ENCODE results near the gene SNHG17. TPM values are rescaled to one million over a fixed set of nuclear protein-coding genes. Genes with fewer than 3 reads are reported as not detected.

SNHG17 gene
- total RNA-seq, 2 donors from 2014 or later, result 36.7 to 45.9 TPM

DNA sequence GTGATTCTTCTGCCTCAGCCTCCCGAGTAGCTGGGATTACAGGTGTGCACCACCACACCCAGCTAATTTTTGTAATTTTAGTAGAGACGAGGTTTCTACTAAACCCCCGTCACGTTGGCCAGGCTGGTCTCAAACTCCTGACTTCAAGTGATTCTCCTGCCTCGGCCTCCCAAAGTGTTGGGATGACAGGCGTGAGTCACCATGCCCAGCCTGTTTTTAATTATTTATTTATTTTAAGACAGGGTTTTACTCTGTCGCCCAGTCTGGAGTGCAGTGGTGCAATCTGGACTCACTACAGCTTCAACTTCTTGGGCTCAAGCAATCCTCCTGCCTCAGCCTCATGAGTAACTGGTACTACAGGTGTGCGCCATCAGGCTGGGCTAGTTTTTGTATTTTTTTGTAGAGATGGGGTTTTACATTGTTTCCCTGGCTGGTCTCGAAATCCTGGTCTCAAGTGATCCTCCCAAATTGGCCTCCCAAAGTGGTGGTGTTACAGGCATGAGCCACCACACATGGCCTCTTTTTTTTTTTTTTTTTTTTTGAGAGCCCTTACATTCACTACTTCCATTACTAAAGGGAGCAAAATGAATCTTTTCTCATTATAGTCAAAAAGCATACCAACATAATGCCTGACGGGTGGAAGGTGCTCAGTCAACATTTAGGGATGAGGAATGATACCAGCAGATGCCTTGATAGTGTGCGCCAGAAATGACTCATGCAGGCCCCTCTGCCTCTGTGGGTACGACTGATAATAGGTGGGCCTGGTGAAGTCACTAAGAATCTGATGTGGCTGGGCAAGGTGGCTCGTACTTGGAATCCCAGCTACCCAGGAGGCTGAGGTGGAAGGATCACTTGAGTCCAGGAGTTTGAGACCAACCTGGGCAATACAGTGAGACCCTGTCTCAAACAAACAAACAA lies 19.7 kb upstream of the SNHG17 start:
- peak; percentile 28 for DNase-seq
- Histone ChIP-seq H3K27ac (ENCODE audit: low read depth, low read length) (no peak overlapping the region), H3K9ac (ENCODE audit: extremely low read depth, low read length, poor library complexity, severe bottlenecking) (no peak overlapping the region), H3K4me3 (ENCODE audit: low read length) (no peak overlapping the region), H3K27me3 (ENCODE audit: control insufficient read depth, insufficient read depth, low read length, poor library complexity, severe bottlenecking) (no peaks in the 10 kb centered on the region), H3K9me3 (ENCODE audit: control insufficient read depth, low read length) (no peaks in the 10 kb centered on the region), H3K36me3 (ENCODE audit: control insufficient read depth, insufficient read depth, low read length) (peaks cover 13% of the 10 kb centered on the region), H3K4me1 (ENCODE audit: control insufficient read depth, insufficient read depth, low read length) (no peaks in the 10 kb centered on the region)
- Mint-ChIP-seq H3K27me3 (ENCODE audit: insufficient read depth) (peaks cover 4% of the 10 kb centered on the region), H3K4me3 (no peak overlapping the region), H3K4me1 (peaks cover 5% of the 10 kb centered on the region), H3K9me3 (no peaks in the 10 kb centered on the region), H3K27ac (no peak overlapping the region), H3K36me3 (ENCODE audit: low read depth) (peaks cover 22% of the 10 kb centered on the region)
- 94 to 95% methylated on average over 10 to 13 of the region's 13 CpGs for WGBS, 2 experiments (ENCODE audit: insufficient coverage in 1 of 2, insufficient read length in 1 of 2)
- TF ChIP-seq, protein P1, sequence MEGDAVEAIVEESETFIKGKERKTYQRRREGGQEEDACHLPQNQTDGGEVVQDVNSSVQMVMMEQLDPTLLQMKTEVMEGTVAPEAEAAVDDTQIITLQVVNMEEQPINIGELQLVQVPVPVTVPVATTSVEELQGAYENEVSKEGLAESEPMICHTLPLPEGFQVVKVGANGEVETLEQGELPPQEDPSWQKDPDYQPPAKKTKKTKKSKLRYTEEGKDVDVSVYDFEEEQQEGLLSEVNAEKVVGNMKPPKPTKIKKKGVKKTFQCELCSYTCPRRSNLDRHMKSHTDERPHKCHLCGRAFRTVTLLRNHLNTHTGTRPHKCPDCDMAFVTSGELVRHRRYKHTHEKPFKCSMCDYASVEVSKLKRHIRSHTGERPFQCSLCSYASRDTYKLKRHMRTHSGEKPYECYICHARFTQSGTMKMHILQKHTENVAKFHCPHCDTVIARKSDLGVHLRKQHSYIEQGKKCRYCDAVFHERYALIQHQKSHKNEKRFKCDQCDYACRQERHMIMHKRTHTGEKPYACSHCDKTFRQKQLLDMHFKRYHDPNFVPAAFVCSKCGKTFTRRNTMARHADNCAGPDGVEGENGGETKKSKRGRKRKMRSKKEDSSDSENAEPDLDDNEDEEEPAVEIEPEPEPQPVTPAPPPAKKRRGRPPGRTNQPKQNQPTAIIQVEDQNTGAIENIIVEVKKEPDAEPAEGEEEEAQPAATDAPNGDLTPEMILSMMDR (conservative IDR thresholded peaks at IDR 0.05), result no peak

DNA sequence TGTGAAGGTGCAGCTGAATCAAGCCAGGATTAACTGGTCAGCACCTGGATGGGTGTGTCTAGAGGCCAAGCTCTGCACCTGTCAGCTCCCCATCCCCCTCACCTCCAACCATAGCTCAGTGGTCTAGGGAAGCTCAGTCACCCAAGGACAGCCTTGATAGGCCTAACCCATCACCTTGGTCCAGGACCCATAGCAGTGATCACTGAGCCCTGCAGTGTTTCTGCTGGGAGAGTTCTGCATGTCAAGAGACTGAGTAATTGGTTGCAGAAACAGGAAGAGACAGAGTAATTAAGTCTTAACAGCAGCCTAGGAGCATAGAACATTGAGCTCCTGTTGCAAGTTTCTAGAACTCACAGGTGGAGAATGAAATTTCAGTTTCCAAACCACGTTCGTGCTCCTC lies 18.8 kb upstream of the SNHG17 start:
- Mint-ChIP-seq H3K4me1 (peaks cover 5% of the 10 kb centered on the region), H3K27ac (no peak overlapping the region), H3K9me3 (no peaks in the 10 kb centered on the region), H3K27me3 (ENCODE audit: insufficient read depth) (peaks cover 4% of the 10 kb centered on the region), H3K36me3 (ENCODE audit: low read depth) (peaks cover 30% of the 10 kb centered on the region), H3K4me3 (no peak overlapping the region)
- no peak overlapping the region for H3K27ac ChIP-seq (ENCODE audit: low read depth, low read length)
- H3K9ac ChIP-seq (ENCODE audit: extremely low read depth, low read length, poor library complexity, severe bottlenecking), result no peak overlapping the region
- no peaks in the 10 kb centered on the region for H3K4me1 ChIP-seq (ENCODE audit: control insufficient read depth, insufficient read depth, low read length)
- peak; percentile 23 for DNase-seq
- WGBS, 2 experiments (ENCODE audit: insufficient coverage in 1 of 2, insufficient read length in 1 of 2), result 93 to 100% methylated on average over 2 of the region's 2 CpGs
- TF ChIP-seq, protein P1 (conservative IDR thresholded peaks at IDR 0.05), result no peak
- no peaks in the 10 kb centered on the region for H3K9me3 ChIP-seq (ENCODE audit: control insufficient read depth, low read length)
- H3K4me3 ChIP-seq (ENCODE audit: low read length), result no peak overlapping the region
- H3K36me3 ChIP-seq (ENCODE audit: control insufficient read depth, insufficient read depth, low read length), result peaks cover 19% of the 10 kb centered on the region
- no peaks in the 10 kb centered on the region for H3K27me3 ChIP-seq (ENCODE audit: control insufficient read depth, insufficient read depth, low read length, poor library complexity, severe bottlenecking)

DNA sequence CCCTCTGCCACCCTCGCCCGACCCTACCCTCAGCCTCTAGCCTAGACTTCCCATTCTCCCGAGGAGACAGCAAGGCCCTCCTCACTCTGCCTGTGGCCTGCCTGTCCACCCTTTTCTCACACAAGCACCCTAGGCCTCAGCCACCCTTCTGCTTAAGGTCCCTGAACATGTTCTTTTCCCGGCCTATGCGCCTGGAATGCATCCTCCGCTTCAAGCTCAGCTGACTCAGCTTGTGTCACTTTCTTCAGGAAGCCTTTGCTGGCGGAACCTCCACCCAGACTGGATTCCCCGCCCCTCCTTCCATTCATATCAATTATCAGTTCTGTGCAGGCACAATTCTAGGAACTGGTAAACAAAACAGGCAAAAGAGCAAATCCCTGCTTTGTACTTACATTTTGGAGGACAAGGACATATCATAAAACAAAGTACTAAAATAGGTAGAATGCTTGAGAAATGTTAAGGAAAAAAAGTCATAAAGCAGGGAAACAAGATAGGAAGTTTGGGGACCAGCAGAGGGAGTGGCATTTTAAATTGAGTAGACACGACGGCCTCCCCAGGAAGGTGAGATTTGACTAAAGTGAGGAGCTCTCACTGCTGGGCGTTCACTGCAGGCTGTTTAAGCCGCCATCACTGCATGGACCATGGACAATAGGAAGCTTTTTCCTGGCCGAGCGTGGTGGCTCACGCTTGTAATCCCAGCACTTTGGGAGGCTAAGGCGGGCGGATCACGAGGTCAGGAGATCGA lies 17.9 kb upstream of the SNHG17 start:
- Histone ChIP-seq H3K9me3 (ENCODE audit: control insufficient read depth, low read length) (no peaks in the 10 kb centered on the region), H3K9ac (ENCODE audit: extremely low read depth, low read length, poor library complexity, severe bottlenecking) (no peak overlapping the region), H3K27ac (ENCODE audit: low read depth, low read length) (no peak overlapping the region), H3K27me3 (ENCODE audit: control insufficient read depth, insufficient read depth, low read length, poor library complexity, severe bottlenecking) (no peaks in the 10 kb centered on the region), H3K36me3 (ENCODE audit: control insufficient read depth, insufficient read depth, low read length) (peaks cover 23% of the 10 kb centered on the region), H3K4me1 (ENCODE audit: control insufficient read depth, insufficient read depth, low read length) (peaks cover 5% of the 10 kb centered on the region), H3K4me3 (ENCODE audit: low read length) (no peak overlapping the region)
- Mint-ChIP-seq H3K9me3 (no peaks in the 10 kb centered on the region), H3K27me3 (ENCODE audit: insufficient read depth) (peaks cover 4% of the 10 kb centered on the region), H3K4me3 (no peak overlapping the region), H3K27ac (no peak overlapping the region), H3K36me3 (ENCODE audit: low read depth) (peaks cover 30% of the 10 kb centered on the region), H3K4me1 (peaks cover 11% of the 10 kb centered on the region)
- DNase-seq, result no peak
- WGBS, 2 experiments (ENCODE audit: insufficient coverage in 1 of 2, insufficient read length in 1 of 2), result 83 to 93% methylated on average over 7 to 15 of the region's 19 CpGs
- TF ChIP-seq, protein P1 (conservative IDR thresholded peaks at IDR 0.05), result no peak

Measured in endodermal cell (in vitro differentiated cells).